ENCODE data around the gene NEU4. TPM values are rescaled to one million over a fixed set of nuclear protein-coding genes. Genes with fewer than 3 reads are reported as not detected.

Gene NEU4
- polyA plus RNA-seq, 3 donors: 0.26 to 2.6 (median 0.99) TPM

- Histone ChIP-seq H4K20me1 (ENCODE audit: insufficient read depth, low read length) (no peaks in the 10 kb centered on the region), H3K79me2 (ENCODE audit: insufficient read depth, low read length) (no peaks in the 10 kb centered on the region), H3K4me2 (replicated peaks; ENCODE audit: extremely low read depth, low read length, poor library complexity, severe bottlenecking) (no peak overlapping the region), H3K36me3 (replicated peaks in 1 of 2; ENCODE audit: control insufficient read depth in 1 of 2, insufficient read depth in 2 of 2, low read length in 2 of 2) (no peaks in the 10 kb centered on the region), H3K9me3 (replicated peaks in 1 of 2; ENCODE audit: control insufficient read depth in 1 of 2, insufficient read depth in 1 of 2, low read length in 2 of 2) (no peaks in the 10 kb centered on the region), H3K4me3 (replicated peaks in 1 of 3; ENCODE audit: low read depth in 2 of 3, low read length in 3 of 3) (no peak overlapping the region), H3K27me3 (ENCODE audit: control insufficient read depth in 2 of 2, insufficient read depth in 2 of 2, low read length in 2 of 2) (no peaks in the 10 kb centered on the region), H3K9ac (ENCODE audit: insufficient read depth, low read length, poor library complexity, severe bottlenecking) (no peak overlapping the region), H3K27ac (ENCODE audit: low read depth in 1 of 2, low read length in 2 of 2) (no peak overlapping the region), H2AFZ (ENCODE audit: insufficient read depth, low read depth, low read length, poor library complexity, severe bottlenecking) (no peak overlapping the region), H3K4me1 (ENCODE audit: control insufficient read depth in 1 of 2, insufficient read depth in 2 of 2, low read length in 2 of 2) (peaks cover 6 to 8% of the 10 kb centered on the region in 2 donors)
- no peaks in the 10 kb centered on the region for H3K9me3 Mint-ChIP-seq
- H3K4me1 Mint-ChIP-seq: peaks cover 15% of the 10 kb centered on the region
- TF ChIP-seq, protein P1, sequence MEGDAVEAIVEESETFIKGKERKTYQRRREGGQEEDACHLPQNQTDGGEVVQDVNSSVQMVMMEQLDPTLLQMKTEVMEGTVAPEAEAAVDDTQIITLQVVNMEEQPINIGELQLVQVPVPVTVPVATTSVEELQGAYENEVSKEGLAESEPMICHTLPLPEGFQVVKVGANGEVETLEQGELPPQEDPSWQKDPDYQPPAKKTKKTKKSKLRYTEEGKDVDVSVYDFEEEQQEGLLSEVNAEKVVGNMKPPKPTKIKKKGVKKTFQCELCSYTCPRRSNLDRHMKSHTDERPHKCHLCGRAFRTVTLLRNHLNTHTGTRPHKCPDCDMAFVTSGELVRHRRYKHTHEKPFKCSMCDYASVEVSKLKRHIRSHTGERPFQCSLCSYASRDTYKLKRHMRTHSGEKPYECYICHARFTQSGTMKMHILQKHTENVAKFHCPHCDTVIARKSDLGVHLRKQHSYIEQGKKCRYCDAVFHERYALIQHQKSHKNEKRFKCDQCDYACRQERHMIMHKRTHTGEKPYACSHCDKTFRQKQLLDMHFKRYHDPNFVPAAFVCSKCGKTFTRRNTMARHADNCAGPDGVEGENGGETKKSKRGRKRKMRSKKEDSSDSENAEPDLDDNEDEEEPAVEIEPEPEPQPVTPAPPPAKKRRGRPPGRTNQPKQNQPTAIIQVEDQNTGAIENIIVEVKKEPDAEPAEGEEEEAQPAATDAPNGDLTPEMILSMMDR (IDR thresholded peaks at IDR 0.05): no peak
- intact Hi-C loops (cut with micrococcal nuclease): no loop called here
- peaks cover 0 to 7% (median 0%) of the 10 kb centered on the region in 3 donors for H3K27me3 Mint-ChIP-seq (ENCODE audit: low read depth in 3 of 3)
- 96% methylated on average over 26 of the region's 29 CpGs for WGBS (ENCODE audit: insufficient coverage)
- peak overlapping the region in 1 of 7 donors; percentile 40 for H3K27ac Mint-ChIP-seq
- H3K36me3 Mint-ChIP-seq: peaks cover 0 to 3% of the 10 kb centered on the region in 2 donors
- no peak overlapping the region for H3K4me3 Mint-ChIP-seq
- DNase-seq: no peak
These were observed 40.7 kb upstream of the NEU4 start for GRCh38 chr2:241768251-241768711.

DNA sequence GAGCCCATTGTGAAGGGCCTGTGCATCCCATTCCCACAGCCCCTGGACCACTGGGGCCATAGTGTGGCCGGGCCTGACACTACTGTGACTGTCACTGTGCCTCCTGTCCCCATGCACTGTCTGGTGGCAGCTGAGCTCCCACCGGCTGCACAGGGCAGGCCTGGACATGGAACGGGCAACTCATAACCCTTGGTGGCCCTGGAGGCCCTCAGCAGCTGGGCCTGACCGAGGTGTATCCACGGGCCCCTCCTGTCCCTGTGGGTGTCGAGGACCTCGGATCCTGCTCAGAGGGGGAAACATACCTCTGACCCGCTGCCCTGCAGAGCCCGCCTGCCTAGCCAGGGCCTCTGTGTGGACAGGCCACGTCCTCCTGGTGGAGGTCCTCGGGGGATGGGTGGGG lies 40.1 kb upstream of the NEU4 start:
- H3K4me3 ChIP-seq (replicated peaks in 1 of 3; ENCODE audit: low read depth in 2 of 3, low read length in 3 of 3): no peak overlapping the region
- H3K4me1 Mint-ChIP-seq: peaks cover 9% of the 10 kb centered on the region
- no peak overlapping the region for H3K27ac ChIP-seq (ENCODE audit: low read depth in 1 of 2, low read length in 2 of 2)
- H3K9ac ChIP-seq (ENCODE audit: insufficient read depth, low read length, poor library complexity, severe bottlenecking): no peak overlapping the region
- H4K20me1 ChIP-seq (ENCODE audit: insufficient read depth, low read length): no peaks in the 10 kb centered on the region
- no peak overlapping the region for H3K4me3 Mint-ChIP-seq
- peak overlapping the region in 1 of 7 donors; percentile 40 for H3K27ac Mint-ChIP-seq
- H3K9me3 ChIP-seq (replicated peaks in 1 of 2; ENCODE audit: control insufficient read depth in 1 of 2, insufficient read depth in 1 of 2, low read length in 2 of 2): no peaks in the 10 kb centered on the region
- H3K27me3 ChIP-seq (ENCODE audit: control insufficient read depth in 2 of 2, insufficient read depth in 2 of 2, low read length in 2 of 2): no peaks in the 10 kb centered on the region
- no peaks in the 10 kb centered on the region for H3K36me3 ChIP-seq (replicated peaks in 1 of 2; ENCODE audit: control insufficient read depth in 1 of 2, insufficient read depth in 2 of 2, low read length in 2 of 2)
- H3K79me2 ChIP-seq (ENCODE audit: insufficient read depth, low read length): no peaks in the 10 kb centered on the region
- H3K9me3 Mint-ChIP-seq: no peaks in the 10 kb centered on the region
- TF ChIP-seq, protein P1 (IDR thresholded peaks at IDR 0.05): no peak
- DNase-seq: no peak
- no peak overlapping the region for H2AFZ ChIP-seq (ENCODE audit: insufficient read depth, low read depth, low read length, poor library complexity, severe bottlenecking)
- intact Hi-C loops (cut with micrococcal nuclease): no loop called here
- H3K4me1 ChIP-seq (ENCODE audit: control insufficient read depth in 1 of 2, insufficient read depth in 2 of 2, low read length in 2 of 2): peaks cover under 1 to 2% of the 10 kb centered on the region in 2 donors
- no peak overlapping the region for H3K4me2 ChIP-seq (replicated peaks; ENCODE audit: extremely low read depth, low read length, poor library complexity, severe bottlenecking)
- H3K36me3 Mint-ChIP-seq: peaks cover 0 to 3% of the 10 kb centered on the region in 2 donors
- peaks cover 0 to 7% (median 0%) of the 10 kb centered on the region in 3 donors for H3K27me3 Mint-ChIP-seq (ENCODE audit: low read depth in 3 of 3)
- WGBS (ENCODE audit: insufficient coverage): 91% methylated on average over 10 of the region's 11 CpGs

All from CD14-positive monocyte (primary cell).